WTC11 (cell line): ENCODE results near the gene SPEM3. TPM values are rescaled to one million over a fixed set of nuclear protein-coding genes. Genes with fewer than 3 reads are reported as not detected.
A peak's percentile ranks its signal among the peaks of the same experiment; 100 is the strongest.

ENCODE experiments used
- ATAC-seq: fragments of 200-7000 bp; cut with Tn5 transposase; 2 replicates; pipeline ENCODE4 v1.10.0; 2021; ENCODE audit warnings: mild to moderate bottlenecking, moderate library complexity
- CTCF ChIA-PET: fragments of 300-600 bp; sonication (Branson Sonifier 250); formaldehyde crosslinking; loops from one replicate; lab custom pipeline; 2021; ENCODE audit warnings: antibody characterized with exemption; lab: Charles Lee
- POLR2A ChIA-PET: fragments of 350-600 bp; sonication (Branson Sonifier 250); formaldehyde crosslinking; loops from one replicate; lab custom pipeline; 2021; ENCODE audit warnings: antibody characterized with exemption; lab: Charles Lee
- DNase-seq: peaks from one replicate; pipeline ENCODE4 v3.0.0; 2021; ENCODE audit warnings: low spot score
- H3K27ac Mint-ChIP-seq: 2 replicates; pipeline ENCODE4 v1.8.0; 2021; ENCODE audit warnings: mixed read lengths
- H3K27me3 Mint-ChIP-seq: 2 replicates; pipeline ENCODE4 v1.8.0; 2021; ENCODE audit warnings: low read depth, mild to moderate bottlenecking, moderate library complexity, mixed read lengths
- H3K36me3 Mint-ChIP-seq: 2 replicates; pipeline ENCODE4 v1.8.0; 2021; ENCODE audit warnings: mixed read lengths
- H3K4me1 Mint-ChIP-seq: 2 replicates; pipeline ENCODE4 v1.8.0; 2022; ENCODE audit warnings: mixed read lengths
- H3K4me3 Mint-ChIP-seq: 2 replicates; pipeline ENCODE4 v1.8.0; 2021; ENCODE audit warnings: mild to moderate bottlenecking, moderate library complexity, mixed read lengths
- H3K9me3 Mint-ChIP-seq: 2 replicates; pipeline ENCODE4 v1.8.0; 2021; ENCODE audit warnings: mixed read lengths
- ATF1 ChIP-seq: sonication (generic); formaldehyde crosslinking; IDR thresholded peaks from 2 replicates; pipeline ENCODE4 v1.8.1; 2023; ENCODE audit warnings: mild to moderate bottlenecking, moderate library complexity, missing genetic modification reagents
- CBFB ChIP-seq: sonication (generic); formaldehyde crosslinking; IDR thresholded peaks from 2 replicates; pipeline ENCODE4 v1.8.1; 2022; ENCODE audit warnings: mild to moderate bottlenecking, low read depth, missing genetic modification reagents
- FOXP4 ChIP-seq: sonication (generic); formaldehyde crosslinking; IDR thresholded peaks from 2 replicates; pipeline ENCODE4 v1.8.0; 2022; ENCODE audit warnings: mild to moderate bottlenecking, missing genetic modification reagents
- IRF2 ChIP-seq: sonication (generic); formaldehyde crosslinking; IDR thresholded peaks from 2 replicates; pipeline ENCODE4 v1.8.0; 2022; ENCODE audit warnings: low read depth, missing genetic modification reagents, borderline replicate concordance
- JAZF1 ChIP-seq: fragments of 250-450 bp; sonication (Bioruptor Pico); IDR thresholded peaks from 2 replicates; pipeline ENCODE4 v1.9.0; 2021; ENCODE audit warnings: moderate library complexity, mild to moderate bottlenecking, inconsistent platforms
- MXD4 ChIP-seq: fragments of 250-450 bp; sonication (Bioruptor Pico); IDR thresholded peaks from 2 replicates; pipeline ENCODE4 v1.8.0; 2021; ENCODE audit warnings: mild to moderate bottlenecking, moderate library complexity, borderline replicate concordance
- MYBL2 ChIP-seq: sonication (generic); formaldehyde crosslinking; IDR thresholded peaks from 2 replicates; pipeline ENCODE4 v1.8.1; 2023; ENCODE audit warnings: mild to moderate bottlenecking, moderate library complexity, missing genetic modification reagents
- NFE2L1 ChIP-seq: sonication (generic); formaldehyde crosslinking; IDR thresholded peaks from 2 replicates; pipeline ENCODE4 v1.8.1; 2023; ENCODE audit warnings: missing genetic modification reagents
- NFYB ChIP-seq: sonication (generic); formaldehyde crosslinking; conservative IDR thresholded peaks from 2 replicates; pipeline ENCODE4 v1.8.0; 2022; ENCODE audit warnings: low read depth, missing genetic modification reagents
- NR2C2 ChIP-seq: sonication (generic); formaldehyde crosslinking; IDR thresholded peaks from 2 replicates; pipeline ENCODE4 v1.8.0; 2022; ENCODE audit warnings: mild to moderate bottlenecking, missing genetic modification reagents
- OVOL2 ChIP-seq: fragments of 250-450 bp; sonication (Bioruptor Pico); IDR thresholded peaks from 2 replicates; pipeline ENCODE4 v1.9.0; 2021; ENCODE audit warnings: mild to moderate bottlenecking, borderline replicate concordance
- RELA ChIP-seq: sonication (generic); formaldehyde crosslinking; IDR thresholded peaks from 2 replicates; pipeline ENCODE4 v1.8.1; 2022; ENCODE audit warnings: missing genetic modification reagents, mild to moderate bottlenecking, borderline replicate concordance
- SMAD4 ChIP-seq: sonication (generic); formaldehyde crosslinking; IDR thresholded peaks from 2 replicates; pipeline ENCODE4 v1.8.0; 2022; ENCODE audit warnings: mild to moderate bottlenecking, missing genetic modification reagents
- TEAD4 ChIP-seq: sonication (generic); formaldehyde crosslinking; IDR thresholded peaks from 2 replicates; pipeline ENCODE4 v1.8.0; 2022; ENCODE audit warnings: mild to moderate bottlenecking, missing genetic modification reagents
- USF1 ChIP-seq: sonication (generic); formaldehyde crosslinking; IDR thresholded peaks from 2 replicates; pipeline ENCODE4 v1.8.0; 2022; ENCODE audit warnings: mild to moderate bottlenecking, missing genetic modification reagents
- USF2 ChIP-seq: sonication (generic); formaldehyde crosslinking; IDR thresholded peaks from 2 replicates; pipeline ENCODE4 v1.8.1; 2023; ENCODE audit warnings: mild to moderate bottlenecking, missing genetic modification reagents, moderate library complexity
- ZNF396 ChIP-seq: fragments of 250-450 bp; sonication (Bioruptor Pico); IDR thresholded peaks from 2 replicates; pipeline ENCODE4 v1.8.0; 2021; ENCODE audit warnings: mild to moderate bottlenecking, moderate library complexity, borderline replicate concordance
- total RNA-seq: library from RNA; stranded (reverse); gene quantifications from 3 replicates; pipeline ENCODE4 v1.2.3, GENCODE V29; 2021
- TF ChIP-seq, protein P1 (sequence below): sonication (generic); formaldehyde crosslinking; IDR thresholded peaks from 2 replicates; pipeline ENCODE4 v1.8.0; 2023; ENCODE audit warnings: mild to moderate bottlenecking, missing genetic modification reagents
- TF ChIP-seq, protein P2 (sequence below): fragments of 200-600 bp; IDR thresholded peaks from 2 replicates; pipeline ENCODE4 v1.8.0; 2022; ENCODE audit warnings: antibody characterized with exemption
- TF ChIP-seq, protein P3 (sequence below): fragments of 250-450 bp; sonication (Bioruptor Pico); IDR thresholded peaks from 2 replicates; pipeline ENCODE4 v1.9.0; 2021; ENCODE audit warnings: mild to moderate bottlenecking
- TF ChIP-seq, protein P4 (sequence below): fragments of 250-450 bp; sonication (Bioruptor Pico); IDR thresholded peaks from 2 replicates; pipeline ENCODE4 v1.8.0; 2021; ENCODE audit warnings: mild to moderate bottlenecking

SPEM3 gene
- total RNA-seq, 1 experiment from 2014 or later = not detected

GRCh38 chr17:7408863-7409262 is 19.8 kb upstream of the SPEM3 start:
- CTCF ChIA-PET = interaction anchor here (0.9 to 3.5 kb wide), 6 partner anchors 12 to 115 kb away, joined by 3 to 25 read pairs (median 4); partner anchors contain the start of genes PLSCR3, SPEM1 and TMEM102
- H3K36me3 Mint-ChIP-seq = peaks cover 19% of the 10 kb centered on the region
- H3K27ac Mint-ChIP-seq = no peak overlapping the region; the same call in 1 of the 2 replicates
- no peak for DNase-seq
- ATAC-seq = no peak
- no peak for TF ChIP-seq USF2 (CRISPR knock-in tag)
- no peak for TF ChIP-seq MYBL2 (CRISPR knock-in tag)
- TF ChIP-seq, protein P1, sequence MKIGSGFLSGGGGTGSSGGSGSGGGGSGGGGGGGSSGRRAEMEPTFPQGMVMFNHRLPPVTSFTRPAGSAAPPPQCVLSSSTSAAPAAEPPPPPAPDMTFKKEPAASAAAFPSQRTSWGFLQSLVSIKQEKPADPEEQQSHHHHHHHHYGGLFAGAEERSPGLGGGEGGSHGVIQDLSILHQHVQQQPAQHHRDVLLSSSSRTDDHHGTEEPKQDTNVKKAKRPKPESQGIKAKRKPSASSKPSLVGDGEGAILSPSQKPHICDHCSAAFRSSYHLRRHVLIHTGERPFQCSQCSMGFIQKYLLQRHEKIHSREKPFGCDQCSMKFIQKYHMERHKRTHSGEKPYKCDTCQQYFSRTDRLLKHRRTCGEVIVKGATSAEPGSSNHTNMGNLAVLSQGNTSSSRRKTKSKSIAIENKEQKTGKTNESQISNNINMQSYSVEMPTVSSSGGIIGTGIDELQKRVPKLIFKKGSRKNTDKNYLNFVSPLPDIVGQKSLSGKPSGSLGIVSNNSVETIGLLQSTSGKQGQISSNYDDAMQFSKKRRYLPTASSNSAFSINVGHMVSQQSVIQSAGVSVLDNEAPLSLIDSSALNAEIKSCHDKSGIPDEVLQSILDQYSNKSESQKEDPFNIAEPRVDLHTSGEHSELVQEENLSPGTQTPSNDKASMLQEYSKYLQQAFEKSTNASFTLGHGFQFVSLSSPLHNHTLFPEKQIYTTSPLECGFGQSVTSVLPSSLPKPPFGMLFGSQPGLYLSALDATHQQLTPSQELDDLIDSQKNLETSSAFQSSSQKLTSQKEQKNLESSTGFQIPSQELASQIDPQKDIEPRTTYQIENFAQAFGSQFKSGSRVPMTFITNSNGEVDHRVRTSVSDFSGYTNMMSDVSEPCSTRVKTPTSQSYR (CRISPR knock-in tag) = no peak
- no peak for TF ChIP-seq IRF2
- TF ChIP-seq SMAD4 = no peak
- TF ChIP-seq NFE2L1 (CRISPR knock-in tag) = no peak
- no peak for TF ChIP-seq OVOL2
- TF ChIP-seq, protein P2, sequence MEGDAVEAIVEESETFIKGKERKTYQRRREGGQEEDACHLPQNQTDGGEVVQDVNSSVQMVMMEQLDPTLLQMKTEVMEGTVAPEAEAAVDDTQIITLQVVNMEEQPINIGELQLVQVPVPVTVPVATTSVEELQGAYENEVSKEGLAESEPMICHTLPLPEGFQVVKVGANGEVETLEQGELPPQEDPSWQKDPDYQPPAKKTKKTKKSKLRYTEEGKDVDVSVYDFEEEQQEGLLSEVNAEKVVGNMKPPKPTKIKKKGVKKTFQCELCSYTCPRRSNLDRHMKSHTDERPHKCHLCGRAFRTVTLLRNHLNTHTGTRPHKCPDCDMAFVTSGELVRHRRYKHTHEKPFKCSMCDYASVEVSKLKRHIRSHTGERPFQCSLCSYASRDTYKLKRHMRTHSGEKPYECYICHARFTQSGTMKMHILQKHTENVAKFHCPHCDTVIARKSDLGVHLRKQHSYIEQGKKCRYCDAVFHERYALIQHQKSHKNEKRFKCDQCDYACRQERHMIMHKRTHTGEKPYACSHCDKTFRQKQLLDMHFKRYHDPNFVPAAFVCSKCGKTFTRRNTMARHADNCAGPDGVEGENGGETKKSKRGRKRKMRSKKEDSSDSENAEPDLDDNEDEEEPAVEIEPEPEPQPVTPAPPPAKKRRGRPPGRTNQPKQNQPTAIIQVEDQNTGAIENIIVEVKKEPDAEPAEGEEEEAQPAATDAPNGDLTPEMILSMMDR = no peak
- TF ChIP-seq TEAD4 = no peak
- TF ChIP-seq, protein P3, sequence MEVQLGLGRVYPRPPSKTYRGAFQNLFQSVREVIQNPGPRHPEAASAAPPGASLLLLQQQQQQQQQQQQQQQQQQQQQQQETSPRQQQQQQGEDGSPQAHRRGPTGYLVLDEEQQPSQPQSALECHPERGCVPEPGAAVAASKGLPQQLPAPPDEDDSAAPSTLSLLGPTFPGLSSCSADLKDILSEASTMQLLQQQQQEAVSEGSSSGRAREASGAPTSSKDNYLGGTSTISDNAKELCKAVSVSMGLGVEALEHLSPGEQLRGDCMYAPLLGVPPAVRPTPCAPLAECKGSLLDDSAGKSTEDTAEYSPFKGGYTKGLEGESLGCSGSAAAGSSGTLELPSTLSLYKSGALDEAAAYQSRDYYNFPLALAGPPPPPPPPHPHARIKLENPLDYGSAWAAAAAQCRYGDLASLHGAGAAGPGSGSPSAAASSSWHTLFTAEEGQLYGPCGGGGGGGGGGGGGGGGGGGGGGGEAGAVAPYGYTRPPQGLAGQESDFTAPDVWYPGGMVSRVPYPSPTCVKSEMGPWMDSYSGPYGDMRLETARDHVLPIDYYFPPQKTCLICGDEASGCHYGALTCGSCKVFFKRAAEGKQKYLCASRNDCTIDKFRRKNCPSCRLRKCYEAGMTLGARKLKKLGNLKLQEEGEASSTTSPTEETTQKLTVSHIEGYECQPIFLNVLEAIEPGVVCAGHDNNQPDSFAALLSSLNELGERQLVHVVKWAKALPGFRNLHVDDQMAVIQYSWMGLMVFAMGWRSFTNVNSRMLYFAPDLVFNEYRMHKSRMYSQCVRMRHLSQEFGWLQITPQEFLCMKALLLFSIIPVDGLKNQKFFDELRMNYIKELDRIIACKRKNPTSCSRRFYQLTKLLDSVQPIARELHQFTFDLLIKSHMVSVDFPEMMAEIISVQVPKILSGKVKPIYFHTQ (CRISPR knock-in tag) = no peak
- TF ChIP-seq, protein P4, sequence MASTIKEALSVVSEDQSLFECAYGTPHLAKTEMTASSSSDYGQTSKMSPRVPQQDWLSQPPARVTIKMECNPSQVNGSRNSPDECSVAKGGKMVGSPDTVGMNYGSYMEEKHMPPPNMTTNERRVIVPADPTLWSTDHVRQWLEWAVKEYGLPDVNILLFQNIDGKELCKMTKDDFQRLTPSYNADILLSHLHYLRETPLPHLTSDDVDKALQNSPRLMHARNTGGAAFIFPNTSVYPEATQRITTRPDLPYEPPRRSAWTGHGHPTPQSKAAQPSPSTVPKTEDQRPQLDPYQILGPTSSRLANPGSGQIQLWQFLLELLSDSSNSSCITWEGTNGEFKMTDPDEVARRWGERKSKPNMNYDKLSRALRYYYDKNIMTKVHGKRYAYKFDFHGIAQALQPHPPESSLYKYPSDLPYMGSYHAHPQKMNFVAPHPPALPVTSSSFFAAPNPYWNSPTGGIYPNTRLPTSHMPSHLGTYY = no peak
- no peak for TF ChIP-seq ZNF396
- no peak for TF ChIP-seq CBFB (CRISPR knock-in tag)
- no peak for TF ChIP-seq RELA
- TF ChIP-seq JAZF1 (CRISPR knock-in tag) = no peak
- TF ChIP-seq NFYB = no peak
- POLR2A ChIA-PET = interaction anchor here (0.6 to 1.8 kb wide), 2 partner anchors 36 to 110 kb away, joined by 3 to 5 read pairs; partner anchors contain the start of gene CHRNB1
- no peaks in the 10 kb centered on the region for H3K9me3 Mint-ChIP-seq
- H3K27me3 Mint-ChIP-seq = no peaks in the 10 kb centered on the region; the same call in 1 of the 2 replicates
- H3K4me3 Mint-ChIP-seq = peak overlapping the region; percentile 53; the same call in 1 of the 2 replicates
- peaks cover 33% of the 10 kb centered on the region for H3K4me1 Mint-ChIP-seq

- Mint-ChIP-seq H3K4me3 (no peak overlapping the region), H3K27me3 (no peaks in the 10 kb centered on the region; the same call in 1 of the 2 replicates), H3K27ac (no peak overlapping the region), H3K36me3 (peaks cover 19% of the 10 kb centered on the region), H3K9me3 (no peaks in the 10 kb centered on the region), H3K4me1 (peaks cover 33% of the 10 kb centered on the region)
- CTCF ChIA-PET = interaction anchor here (0.9 to 1.5 kb wide), 2 partner anchors 11 to 25 kb away, joined by 4 read pairs; partner anchors contain the start of genes SPEM1 and TMEM102
- POLR2A ChIA-PET = no interaction called here
- no peak for ATAC-seq
- TF ChIP-seq USF1 (CRISPR knock-in tag) = no peak
- no peak for TF ChIP-seq ATF1 (CRISPR knock-in tag)
- TF ChIP-seq FOXP4 (CRISPR knock-in tag) = no peak
- no peak for TF ChIP-seq NR2C2 (CRISPR knock-in tag)
- TF ChIP-seq MXD4 (CRISPR knock-in tag) = no peak
- DNase-seq = no peak
Measured at GRCh38 chr17:7409716-7410115, 18.9 kb upstream of the SPEM3 start.
